Adrenal gland (tissue), 5 donors: ENCODE data around the gene PRM1.

Experiments
- CTCF ChIP-seq, 6 experiments: fragments of 450-650 bp in 4 of 6; fragments of 200-600 bp in 2 of 6; sonication (generic) in 1 of 6; IDR thresholded peaks; 1 replicate in 5 of 6; 2 replicates in 1 of 6; pipeline versions ENCODE4 v1.5.1 to v1.8.0; 2016 to 2021; ENCODE audit warnings: antibody characterized with exemption in 6 of 6, mild to moderate bottlenecking in 2 of 6, moderate library complexity in 1 of 6
- POLR2A ChIP-seq, 2 donors: fragments of 450-650 bp; IDR thresholded peaks; one replicate each; pipeline ENCODE4 v1.6.1; 2017; ENCODE audit warnings: antibody characterized with exemption in 2 of 2, mild to moderate bottlenecking in 2 of 2, moderate library complexity in 1 of 2
- donor health status: DM: no; HTN: no; CAD: no.

GRCh38 chr16:11327277-11328171 lies 46.4 kb upstream of the PRM1 start:
- TF ChIP-seq POLR2A (IDR thresholded peaks at IDR 0.05) (no peak), CTCF (IDR thresholded peaks at IDR 0.05) (no peak)
